ENCODE results near the gene CD68. TPM values are rescaled to one million over a fixed set of nuclear protein-coding genes. Genes with fewer than 3 reads are reported as not detected.
A peak's percentile ranks its signal among the peaks of the same experiment; 100 is the strongest.

Gene CD68
- total RNA-seq, 2 experiments from 2014 or later: 0.33 to 0.95 TPM

- Mint-ChIP-seq H3K36me3 (ENCODE audit: low read depth) (peaks cover 52% of the 10 kb centered on the region), H3K27me3 (no peaks in the 10 kb centered on the region), H3K4me3 (peak within 1 kb of the TSS; percentile 98), H3K4me1 (ENCODE audit: low read depth) (peaks cover 52% of the 10 kb centered on the region), H3K27ac (peak within 1 kb of the TSS; percentile 98), H3K9me3 (no peaks in the 10 kb centered on the region)
- intact Hi-C loops (cut with DNase I, micrococcal nuclease): loop anchor here (1.0 to 10.0 kb wide), 4 partner anchors 9 to 539 kb away; partner anchors contain the start of genes SLC16A11 (in 1 of the 2), TP53 (in 1 of the 2) and WRAP53 (in 1 of the 2)
- TF ChIP-seq CTCF (IDR thresholded peaks at IDR 0.05): no peak
- peaks cover 34% of the 10 kb centered on the region for H3K36me3 ChIP-seq (ENCODE audit: insufficient read depth, low read length)
- peaks cover 56% of the 10 kb centered on the region for H3K4me1 ChIP-seq (ENCODE audit: insufficient read depth, low read length)
- ATAC-seq (ENCODE audit: poor library complexity): peak; percentile 85
- H3K4me3 ChIP-seq (ENCODE audit: low read length): peak within 1 kb of the TSS; percentile 86
- ChIA-PET CTCF (interaction anchor here (0.8 to 4.3 kb wide), 8 partner anchors 12 to 561 kb away, joined by 3 to 21 read pairs (median 4); partner anchors contain the start of genes FXR2, SENP3, TP53 and WRAP53), POLR2A (interaction anchor here (0.5 to 3.4 kb wide), 40 partner anchors 9 to 572 kb away, joined by 3 to 143 read pairs (median 5); partner anchors contain the start of genes ACAP1, ATP1B2, DVL2 and FXR2)
- peak; percentile 89 to 98 (median 94) for DNase-seq
- H3K9me3 ChIP-seq (ENCODE audit: control insufficient read depth in 1 of 2, insufficient read depth in 1 of 2, low read length in 2 of 2): peaks cover 0 to 5% of the 10 kb centered on the region in 2 experiments
- H3K27me3 ChIP-seq (ENCODE audit: control insufficient read depth in 1 of 2, insufficient read depth in 2 of 2, low read length in 2 of 2): no peaks in the 10 kb centered on the region
- H3K27ac ChIP-seq (ENCODE audit: low read depth in 1 of 2, low read length in 2 of 2): peak within 1 kb of the TSS; percentile 78 to 98
These were observed 4.0 kb downstream of the CD68 start, which contains the start of gene MPDU1 for GRCh38 chr17:7583253-7584109. Gene MPDU1 (plus strand): TSS chr17:7583852. CDS start chr17:7583863, 11 bp downstream.

DNA sequence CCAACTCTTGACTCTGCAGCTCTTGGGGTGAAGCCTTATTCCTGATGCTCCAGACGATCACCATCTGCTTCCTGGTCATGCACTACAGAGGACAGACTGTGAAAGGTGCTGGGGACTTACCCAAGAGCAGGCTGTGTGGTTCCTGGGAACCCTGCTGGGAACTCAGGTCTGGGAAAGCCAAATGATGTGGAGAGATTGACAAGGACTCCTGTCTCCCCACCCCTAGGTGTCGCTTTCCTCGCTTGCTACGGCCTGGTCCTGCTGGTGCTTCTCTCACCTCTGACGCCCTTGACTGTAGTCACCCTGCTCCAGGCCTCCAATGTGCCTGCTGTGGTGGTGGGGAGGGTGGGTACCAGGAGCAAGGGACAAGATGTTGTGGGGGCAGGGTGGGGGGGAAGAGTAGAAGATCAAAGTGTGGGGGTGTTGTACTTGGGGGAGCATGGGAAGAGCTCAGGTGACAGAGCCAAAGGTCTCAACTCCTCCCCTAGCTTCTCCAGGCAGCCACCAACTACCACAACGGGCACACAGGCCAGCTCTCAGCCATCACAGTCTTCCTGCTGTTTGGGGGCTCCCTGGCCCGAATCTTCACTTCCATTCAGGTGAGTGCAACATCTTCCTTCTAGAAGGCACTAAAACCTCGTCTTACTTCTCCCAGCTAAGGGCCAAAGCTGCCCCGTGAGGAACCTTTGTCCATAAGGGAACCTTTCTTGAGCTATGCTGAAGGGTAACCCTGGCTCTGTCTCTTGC is 7.4 kb downstream of the CD68 start:
- ChIA-PET CTCF (interaction anchor here (4.3 kb wide), 1 partner anchor 101 kb away, joined by 21 read pairs; the partner anchor contains the start of genes TP53 and WRAP53), POLR2A (no interaction called here)
- H3K27me3 Mint-ChIP-seq: no peaks in the 10 kb centered on the region
- TF ChIP-seq CTCF (IDR thresholded peaks at IDR 0.05): no peak
- H3K9me3 Mint-ChIP-seq: no peaks in the 10 kb centered on the region
- peaks cover 41% of the 10 kb centered on the region for H3K36me3 Mint-ChIP-seq (ENCODE audit: low read depth)
- intact Hi-C loops (cut with DNase I, micrococcal nuclease): loop anchor here in 1 of 2 experiments (10.0 kb wide), 1 partner anchor 542 kb away; the partner anchor contains the start of gene SLC16A11
- DNase-seq: peak in 1 of 14 experiments; percentile 36
- ATAC-seq (ENCODE audit: poor library complexity): no peak
- peaks cover 0 to 5% of the 10 kb centered on the region in 2 experiments for H3K9me3 ChIP-seq (ENCODE audit: control insufficient read depth in 1 of 2, insufficient read depth in 1 of 2, low read length in 2 of 2)
- peak overlapping the region; percentile 20 for H3K4me3 Mint-ChIP-seq
- peaks cover 27% of the 10 kb centered on the region for H3K4me1 Mint-ChIP-seq (ENCODE audit: low read depth)
- H3K27me3 ChIP-seq (ENCODE audit: control insufficient read depth in 1 of 2, insufficient read depth in 2 of 2, low read length in 2 of 2): no peaks in the 10 kb centered on the region
- H3K4me1 ChIP-seq (ENCODE audit: insufficient read depth, low read length): peaks cover 52% of the 10 kb centered on the region
- no peak overlapping the region for H3K4me3 ChIP-seq (ENCODE audit: low read length)
- H3K27ac ChIP-seq (ENCODE audit: low read depth in 1 of 2, low read length in 2 of 2): no peak overlapping the region
- H3K27ac Mint-ChIP-seq: no peak overlapping the region
- peaks cover 39% of the 10 kb centered on the region for H3K36me3 ChIP-seq (ENCODE audit: insufficient read depth, low read length)

Data from CD4-positive, alpha-beta T cell (primary cell).